ENCODE results near the gene LHFPL2.

GRCh38 chr5:78602400-78602799, 46.2 kb downstream of the LHFPL2 start:
- TF ChIP-seq GATA2 (IDR thresholded peaks at IDR 0.05; ENCODE audit: low read depth, low read length) (no peak), GATA3 (IDR thresholded peaks at IDR 0.05; ENCODE audit: low read depth, low read length) (no peak)

Data from SH-SY5Y (cell line).